ENCODE measurements around the gene FHOD3.
"Not testable (repeated sequence)": the region's sequence is repeated elsewhere in the genome, so short reads cannot be mapped to it uniquely, and the experiment has no call there.

FHOD3 gene

DNA sequence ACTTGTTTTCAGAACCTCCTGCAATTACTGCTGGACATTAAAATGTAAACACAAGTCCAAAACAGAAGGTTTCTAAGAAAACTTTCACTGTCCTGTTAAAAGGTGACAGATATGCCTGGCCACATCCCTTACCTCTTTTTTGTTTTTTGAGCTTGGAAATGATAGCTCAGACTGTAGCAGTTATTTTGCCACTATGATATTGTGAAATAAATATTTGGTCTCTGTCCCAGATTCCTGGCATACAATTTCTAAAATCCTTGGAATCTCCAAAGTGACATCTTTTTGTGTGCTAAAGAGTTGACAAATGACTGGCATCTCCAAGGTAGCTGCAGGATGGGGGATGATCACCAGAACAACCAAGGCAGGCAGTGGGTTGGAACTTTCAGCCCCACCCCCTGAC, 514.4 kb downstream of the FHOD3 start:
- Histone ChIP-seq H3K27me3 (ENCODE audit: insufficient read depth, low read length) (no peaks in the 10 kb centered on the region), H3K4me3 (ENCODE audit: low read length) (no peak overlapping the region), H3K9ac (ENCODE audit: low read depth, low read length) (no peak overlapping the region), H3K36me3 (ENCODE audit: insufficient read depth, low read length) (peaks cover 69% of the 10 kb centered on the region), H3K9me3 (ENCODE audit: insufficient read depth, low read depth, low read length) (no peaks in the 10 kb centered on the region), H3K4me1 (ENCODE audit: insufficient read depth, low read length) (no peaks in the 10 kb centered on the region), H3K27ac (ENCODE audit: low read depth, low read length) (no peak overlapping the region)

DNA sequence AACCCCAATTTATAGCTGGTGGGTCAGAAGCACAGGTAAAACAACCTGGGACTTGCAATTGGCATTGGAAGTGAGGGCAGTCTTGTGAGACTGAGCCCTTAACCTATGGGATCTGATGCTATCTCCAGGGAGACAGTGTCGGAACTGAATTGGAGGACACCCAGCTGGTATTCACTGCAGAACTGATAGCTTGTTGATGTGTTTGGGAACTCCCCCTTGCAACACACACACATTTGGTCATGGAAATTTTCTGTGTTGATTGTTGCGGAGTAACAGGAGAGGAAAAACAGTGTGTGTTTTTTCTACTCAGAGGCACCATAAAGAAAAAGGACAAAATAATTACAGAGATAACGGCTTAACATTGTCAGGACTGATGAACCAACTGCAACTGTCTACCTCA, 515.2 kb downstream of the FHOD3 start:
- Histone ChIP-seq H3K9ac (ENCODE audit: low read depth, low read length) (no peak overlapping the region), H3K9me3 (ENCODE audit: insufficient read depth, low read depth, low read length) (no peaks in the 10 kb centered on the region), H3K4me1 (ENCODE audit: insufficient read depth, low read length) (no peaks in the 10 kb centered on the region), H3K27ac (ENCODE audit: low read depth, low read length) (no peak overlapping the region), H3K36me3 (ENCODE audit: insufficient read depth, low read length) (peaks cover 69% of the 10 kb centered on the region), H3K4me3 (ENCODE audit: low read length) (no peak overlapping the region), H3K27me3 (ENCODE audit: insufficient read depth, low read length) (no peaks in the 10 kb centered on the region)
- WGBS: 95% methylated on average over 3 of the region's 3 CpGs

GRCh38 chr18:36813101-36813775, 515.7 kb downstream of the FHOD3 start:
- H3K36me3 ChIP-seq (ENCODE audit: insufficient read depth, low read length): peaks cover 69% of the 10 kb centered on the region
- no peaks in the 10 kb centered on the region for H3K27me3 ChIP-seq (ENCODE audit: insufficient read depth, low read length)
- H3K9me3 ChIP-seq (ENCODE audit: insufficient read depth, low read depth, low read length): no peaks in the 10 kb centered on the region
- WGBS: 92% methylated on average over 4 of the region's 4 CpGs
- no peak overlapping the region for H3K9ac ChIP-seq (ENCODE audit: low read depth, low read length)
- no peak overlapping the region for H3K27ac ChIP-seq (ENCODE audit: low read depth, low read length)
- no peak overlapping the region for H3K4me3 ChIP-seq (ENCODE audit: low read length)
- H3K4me1 ChIP-seq (ENCODE audit: insufficient read depth, low read length): no peaks in the 10 kb centered on the region

- no peak overlapping the region for H3K4me3 ChIP-seq (ENCODE audit: low read length)
These were observed 516.3 kb downstream of the FHOD3 start for GRCh38 chr18:36813824-36814223.

GRCh38 chr18:36814994-36815393, 517.5 kb downstream of the FHOD3 start:
- H3K4me1 ChIP-seq (ENCODE audit: insufficient read depth, low read length): no peaks in the 10 kb centered on the region
- H3K27me3 ChIP-seq (ENCODE audit: insufficient read depth, low read length): no peaks in the 10 kb centered on the region
- H3K27ac ChIP-seq (ENCODE audit: low read depth, low read length): no peak overlapping the region
- no peaks in the 10 kb centered on the region for H3K9me3 ChIP-seq (ENCODE audit: insufficient read depth, low read depth, low read length)
- peaks cover 78% of the 10 kb centered on the region for H3K36me3 ChIP-seq (ENCODE audit: insufficient read depth, low read length)
- H3K4me3 ChIP-seq (ENCODE audit: low read length): no peak overlapping the region
- WGBS: 80% methylated on average over 1 of the region's 1 CpG
- H3K9ac ChIP-seq (ENCODE audit: low read depth, low read length): no peak overlapping the region

More at GRCh38 chr18:36813824-36814223, 516.3 kb downstream of the FHOD3 start:
- 91% methylated on average over 3 of the region's 3 CpGs for WGBS
- Histone ChIP-seq H3K36me3 (ENCODE audit: insufficient read depth, low read length) (peaks cover 75% of the 10 kb centered on the region), H3K9ac (ENCODE audit: low read depth, low read length) (no peak overlapping the region), H3K27ac (ENCODE audit: low read depth, low read length) (no peak overlapping the region), H3K9me3 (ENCODE audit: insufficient read depth, low read depth, low read length) (no peaks in the 10 kb centered on the region), H3K4me1 (ENCODE audit: insufficient read depth, low read length) (no peaks in the 10 kb centered on the region), H3K27me3 (ENCODE audit: insufficient read depth, low read length) (no peaks in the 10 kb centered on the region)

GRCh38 chr18:36816096-36816495, 518.6 kb downstream of the FHOD3 start:
- not testable (repeated sequence) for H3K27ac ChIP-seq (ENCODE audit: low read depth, low read length); H3K9me3 ChIP-seq (ENCODE audit: insufficient read depth, low read depth, low read length); H3K4me1 ChIP-seq (ENCODE audit: insufficient read depth, low read length)

DNA sequence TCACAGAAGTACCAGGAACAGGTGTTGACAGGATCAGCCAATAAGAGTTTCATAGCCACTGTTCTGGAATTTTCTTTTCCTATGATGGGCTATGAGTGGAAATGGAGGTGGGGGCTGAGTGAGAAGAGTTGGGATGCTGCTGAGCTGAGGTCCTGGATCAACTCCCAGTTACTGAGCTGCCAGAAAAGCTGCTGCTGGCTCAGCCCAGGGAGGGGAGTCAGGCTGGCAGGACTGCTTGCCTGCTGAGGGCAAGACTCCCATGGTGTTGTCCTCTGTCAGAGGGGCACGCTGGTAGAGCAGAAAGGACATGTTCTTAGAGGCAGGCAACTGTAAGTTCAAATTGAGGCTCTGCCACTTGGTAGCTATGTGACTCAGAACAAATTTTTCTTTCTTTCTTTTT, 519.5 kb downstream of the FHOD3 start:
- Histone ChIP-seq H3K9me3 (ENCODE audit: insufficient read depth, low read depth, low read length) (no peaks in the 10 kb centered on the region), H3K4me1 (ENCODE audit: insufficient read depth, low read length) (peaks cover 3% of the 10 kb centered on the region; the same call in 1 of the 2 replicates), H3K9ac (ENCODE audit: low read depth, low read length) (no peak overlapping the region), H3K27ac (ENCODE audit: low read depth, low read length) (no peak overlapping the region), H3K36me3 (ENCODE audit: insufficient read depth, low read length) (peaks cover 71% of the 10 kb centered on the region), H3K27me3 (ENCODE audit: insufficient read depth, low read length) (no peaks in the 10 kb centered on the region), H3K4me3 (ENCODE audit: low read length) (no peak overlapping the region)
- 100% methylated on average over 1 of the region's 1 CpG for WGBS

More at GRCh38 chr18:36816096-36816495, 518.6 kb downstream of the FHOD3 start:
- not testable (repeated sequence) for H3K27me3 ChIP-seq (ENCODE audit: insufficient read depth, low read length); H3K9ac ChIP-seq (ENCODE audit: low read depth, low read length); H3K4me3 ChIP-seq (ENCODE audit: low read length)
- peaks cover 80% of the 10 kb centered on the region for H3K36me3 ChIP-seq (ENCODE audit: insufficient read depth, low read length)

DNA sequence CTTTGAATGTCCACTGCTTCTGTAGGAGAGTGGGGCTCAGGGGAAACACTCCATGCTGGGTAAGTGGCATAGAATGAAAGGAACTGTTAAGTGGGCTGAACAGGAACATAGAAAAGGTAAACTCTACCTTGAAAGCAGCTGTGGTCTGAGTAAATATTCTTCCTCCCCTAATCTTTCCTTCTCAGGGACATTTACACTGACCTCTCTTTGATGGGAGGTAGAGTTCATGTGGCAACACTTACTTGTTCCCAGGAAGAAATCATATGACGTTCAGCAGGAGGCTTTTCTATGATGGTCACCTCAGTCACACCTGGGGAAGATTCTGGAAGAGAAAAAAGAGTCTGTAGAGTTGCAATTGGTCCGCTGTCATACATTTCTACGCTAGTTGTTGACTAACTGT, 521.1 kb downstream of the FHOD3 start:
- H3K4me1 ChIP-seq (ENCODE audit: insufficient read depth, low read length): peaks cover 6% of the 10 kb centered on the region; the same call in 1 of the 2 replicates
- no peak overlapping the region for H3K4me3 ChIP-seq (ENCODE audit: low read length)
- H3K27ac ChIP-seq (ENCODE audit: low read depth, low read length): no peak overlapping the region
- no peak overlapping the region for H3K9ac ChIP-seq (ENCODE audit: low read depth, low read length)
- H3K36me3 ChIP-seq (ENCODE audit: insufficient read depth, low read length): peaks cover 62% of the 10 kb centered on the region
- no peaks in the 10 kb centered on the region for H3K27me3 ChIP-seq (ENCODE audit: insufficient read depth, low read length)
- H3K9me3 ChIP-seq (ENCODE audit: insufficient read depth, low read depth, low read length): no peaks in the 10 kb centered on the region
- 96% methylated on average over 3 of the region's 3 CpGs for WGBS

- no peaks in the 10 kb centered on the region for H3K27me3 ChIP-seq (ENCODE audit: insufficient read depth, low read length)
- peaks cover 61% of the 10 kb centered on the region for H3K36me3 ChIP-seq (ENCODE audit: insufficient read depth, low read length)
- no peak overlapping the region for H3K4me3 ChIP-seq (ENCODE audit: low read length)
- H3K27ac ChIP-seq (ENCODE audit: low read depth, low read length): no peak overlapping the region
- peaks cover 6% of the 10 kb centered on the region; the same call in 1 of the 2 replicates for H3K4me1 ChIP-seq (ENCODE audit: insufficient read depth, low read length)
- H3K9ac ChIP-seq (ENCODE audit: low read depth, low read length): no peak overlapping the region
- H3K9me3 ChIP-seq (ENCODE audit: insufficient read depth, low read depth, low read length): no peaks in the 10 kb centered on the region
These were observed 522.1 kb downstream of the FHOD3 start for GRCh38 chr18:36819621-36820020.

GRCh38 chr18:36821681-36822080, 524.2 kb downstream of the FHOD3 start:
- WGBS: 84% methylated on average over 4 of the region's 4 CpGs
- no peaks in the 10 kb centered on the region for H3K27me3 ChIP-seq (ENCODE audit: insufficient read depth, low read length)
- peaks cover 43% of the 10 kb centered on the region for H3K36me3 ChIP-seq (ENCODE audit: insufficient read depth, low read length)
- H3K9ac ChIP-seq (ENCODE audit: low read depth, low read length): no peak overlapping the region
- H3K4me1 ChIP-seq (ENCODE audit: insufficient read depth, low read length): peaks cover 6% of the 10 kb centered on the region; the same call in 1 of the 2 replicates
- no peak overlapping the region for H3K27ac ChIP-seq (ENCODE audit: low read depth, low read length)
- no peak overlapping the region for H3K4me3 ChIP-seq (ENCODE audit: low read length)
- no peaks in the 10 kb centered on the region for H3K9me3 ChIP-seq (ENCODE audit: insufficient read depth, low read depth, low read length)

DNA sequence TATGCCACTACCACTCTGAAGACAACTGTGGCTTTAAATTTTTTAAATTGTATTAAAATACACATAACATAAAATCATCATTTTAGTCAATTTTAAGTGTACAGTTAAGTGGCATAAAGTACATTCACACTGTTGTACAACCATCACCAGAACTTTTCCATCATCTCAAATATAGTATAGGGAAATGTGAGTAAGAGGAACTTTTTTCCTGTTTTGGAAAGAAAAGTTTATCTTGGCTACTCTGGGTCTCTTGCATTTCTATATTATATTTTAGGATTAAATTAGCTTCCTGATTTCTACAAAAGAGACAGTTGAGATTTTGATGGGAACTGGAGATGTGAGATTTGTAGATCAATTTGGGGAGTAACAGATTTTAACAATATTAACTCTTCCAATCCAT, 528.0 kb downstream of the FHOD3 start:
- Histone ChIP-seq H3K36me3 (ENCODE audit: insufficient read depth, low read length) (peaks cover 18% of the 10 kb centered on the region), H3K27ac (ENCODE audit: low read depth, low read length) (no peak overlapping the region), H3K9me3 (ENCODE audit: insufficient read depth, low read depth, low read length) (no peaks in the 10 kb centered on the region), H3K4me3 (ENCODE audit: low read length) (no peak overlapping the region), H3K9ac (ENCODE audit: low read depth, low read length) (no peak overlapping the region), H3K27me3 (ENCODE audit: insufficient read depth, low read length) (no peaks in the 10 kb centered on the region), H3K4me1 (ENCODE audit: insufficient read depth, low read length) (peaks cover 14% of the 10 kb centered on the region)

DNA sequence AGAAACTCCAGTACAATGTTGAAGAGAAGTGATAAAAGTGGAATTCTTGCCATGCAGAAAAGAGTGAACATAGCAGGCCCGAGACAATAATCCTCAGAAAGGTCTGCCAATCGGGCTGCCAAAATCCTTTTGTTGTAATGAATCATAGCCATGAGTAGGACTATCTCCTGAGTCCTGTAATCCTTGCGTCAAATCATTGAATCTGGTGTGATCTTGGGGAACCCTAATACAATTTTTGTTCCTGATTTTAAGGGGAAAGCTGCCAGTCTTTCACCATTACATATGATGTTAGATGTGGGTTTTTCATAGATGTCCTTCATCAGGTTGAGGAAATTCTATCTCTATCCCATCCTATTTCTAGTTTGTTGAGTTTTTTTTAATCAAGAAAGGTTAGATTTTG, 529.0 kb downstream of the FHOD3 start:
- Histone ChIP-seq H3K9ac (ENCODE audit: low read depth, low read length) (no peak overlapping the region), H3K9me3 (ENCODE audit: insufficient read depth, low read depth, low read length) (no peaks in the 10 kb centered on the region), H3K36me3 (ENCODE audit: insufficient read depth, low read length) (peaks cover 15% of the 10 kb centered on the region), H3K4me1 (ENCODE audit: insufficient read depth, low read length) (peaks cover 14% of the 10 kb centered on the region), H3K4me3 (ENCODE audit: low read length) (no peak overlapping the region), H3K27me3 (ENCODE audit: insufficient read depth, low read length) (no peaks in the 10 kb centered on the region), H3K27ac (ENCODE audit: low read depth, low read length) (no peak overlapping the region)
- WGBS: 97% methylated on average over 3 of the region's 3 CpGs

Data from HUES64 (cell line).